Daoy (cell line): ENCODE data around the gene GEMIN5. TPM values are rescaled to one million over a fixed set of nuclear protein-coding genes. Genes with fewer than 3 reads are reported as not detected.
"Not testable (repeated sequence)": the region's sequence is repeated elsewhere in the genome, so short reads cannot be mapped to it uniquely, and the experiment has no call there.

ENCODE experiments used
- DNase-seq: peaks from one replicate; pipeline ENCODE4 v3.0.0-alpha.2; 2015; ENCODE audit warnings: low read depth
- total RNA-seq: library from RNA; depleted of rRNA; stranded (reverse); fragments of >200 nt; shearing (Covaris generic); gene quantifications from 2 replicates; pipeline ENCODE4 v1.2.3, GENCODE V29; 2014; rRNA removed

The GEMIN5 gene
- total RNA-seq: 18.7 and 25.5 TPM in 2 replicates

GRCh38 chr5:154937718-154938466 is at the start of gene GEMIN5:
Gene GEMIN5 (minus strand): TSS chr5:154938211. CDS start chr5:154938133, 78 bp downstream.
- peak; percentile 94 for DNase-seq

- DNase-seq: no peak
Measured at GRCh38 chr5:154986151-154986550, 48.1 kb upstream of the GEMIN5 start.

GRCh38 chr5:154984946-154985516 is 47.0 kb upstream of the GEMIN5 start:
- DNase-seq: no peak

- not testable (repeated sequence) for DNase-seq
Measured at GRCh38 chr5:154978294-154978693, 40.3 kb upstream of the GEMIN5 start.

GRCh38 chr5:154977409-154977808 is 39.4 kb upstream of the GEMIN5 start:
- DNase-seq: no peak

- DNase-seq: not testable (repeated sequence)
Measured at GRCh38 chr5:154976082-154976481, 38.1 kb upstream of the GEMIN5 start.

- DNase-seq: peak; percentile 30
Measured at GRCh38 chr5:154972476-154973080, 34.6 kb upstream of the GEMIN5 start.

- DNase-seq: no peak
Measured at GRCh38 chr5:154971501-154971900, 33.5 kb upstream of the GEMIN5 start.

GRCh38 chr5:154970759-154971158 is 32.7 kb upstream of the GEMIN5 start:
- DNase-seq: no peak

GRCh38 chr5:154968953-154969352 is 30.9 kb upstream of the GEMIN5 start:
- no peak for DNase-seq

- no peak for DNase-seq
Measured at GRCh38 chr5:154967421-154968024, 29.5 kb upstream of the GEMIN5 start.

GRCh38 chr5:154966874-154967273 is 28.9 kb upstream of the GEMIN5 start:
- no peak for DNase-seq

- DNase-seq: no peak
Measured at GRCh38 chr5:154966081-154966841, 28.2 kb upstream of the GEMIN5 start.

GRCh38 chr5:154962494-154962893 is 24.5 kb upstream of the GEMIN5 start:
- peak; percentile 11 for DNase-seq

- no peak for DNase-seq
Measured at GRCh38 chr5:154956712-154957111, 18.7 kb upstream of the GEMIN5 start.

- no peak for DNase-seq
Measured at GRCh38 chr5:154949781-154950180, 11.8 kb upstream of the GEMIN5 start.

- no peak for DNase-seq
Measured at GRCh38 chr5:154948313-154948712, 10.3 kb upstream of the GEMIN5 start.

GRCh38 chr5:154947778-154948177 is 9.8 kb upstream of the GEMIN5 start:
- DNase-seq: no peak

- peak; percentile 6 for DNase-seq
Measured at GRCh38 chr5:154945695-154946301, 7.8 kb upstream of the GEMIN5 start.

GRCh38 chr5:154944716-154945115 is 6.7 kb upstream of the GEMIN5 start:
- DNase-seq: no peak

GRCh38 chr5:154943527-154943926 is 5.5 kb upstream of the GEMIN5 start:
- no peak for DNase-seq
